ENCODE data around the gene CTPS1.

CTPS1 gene, protein sequence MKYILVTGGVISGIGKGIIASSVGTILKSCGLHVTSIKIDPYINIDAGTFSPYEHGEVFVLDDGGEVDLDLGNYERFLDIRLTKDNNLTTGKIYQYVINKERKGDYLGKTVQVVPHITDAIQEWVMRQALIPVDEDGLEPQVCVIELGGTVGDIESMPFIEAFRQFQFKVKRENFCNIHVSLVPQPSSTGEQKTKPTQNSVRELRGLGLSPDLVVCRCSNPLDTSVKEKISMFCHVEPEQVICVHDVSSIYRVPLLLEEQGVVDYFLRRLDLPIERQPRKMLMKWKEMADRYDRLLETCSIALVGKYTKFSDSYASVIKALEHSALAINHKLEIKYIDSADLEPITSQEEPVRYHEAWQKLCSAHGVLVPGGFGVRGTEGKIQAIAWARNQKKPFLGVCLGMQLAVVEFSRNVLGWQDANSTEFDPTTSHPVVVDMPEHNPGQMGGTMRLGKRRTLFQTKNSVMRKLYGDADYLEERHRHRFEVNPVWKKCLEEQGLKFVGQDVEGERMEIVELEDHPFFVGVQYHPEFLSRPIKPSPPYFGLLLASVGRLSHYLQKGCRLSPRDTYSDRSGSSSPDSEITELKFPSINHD

DNA sequence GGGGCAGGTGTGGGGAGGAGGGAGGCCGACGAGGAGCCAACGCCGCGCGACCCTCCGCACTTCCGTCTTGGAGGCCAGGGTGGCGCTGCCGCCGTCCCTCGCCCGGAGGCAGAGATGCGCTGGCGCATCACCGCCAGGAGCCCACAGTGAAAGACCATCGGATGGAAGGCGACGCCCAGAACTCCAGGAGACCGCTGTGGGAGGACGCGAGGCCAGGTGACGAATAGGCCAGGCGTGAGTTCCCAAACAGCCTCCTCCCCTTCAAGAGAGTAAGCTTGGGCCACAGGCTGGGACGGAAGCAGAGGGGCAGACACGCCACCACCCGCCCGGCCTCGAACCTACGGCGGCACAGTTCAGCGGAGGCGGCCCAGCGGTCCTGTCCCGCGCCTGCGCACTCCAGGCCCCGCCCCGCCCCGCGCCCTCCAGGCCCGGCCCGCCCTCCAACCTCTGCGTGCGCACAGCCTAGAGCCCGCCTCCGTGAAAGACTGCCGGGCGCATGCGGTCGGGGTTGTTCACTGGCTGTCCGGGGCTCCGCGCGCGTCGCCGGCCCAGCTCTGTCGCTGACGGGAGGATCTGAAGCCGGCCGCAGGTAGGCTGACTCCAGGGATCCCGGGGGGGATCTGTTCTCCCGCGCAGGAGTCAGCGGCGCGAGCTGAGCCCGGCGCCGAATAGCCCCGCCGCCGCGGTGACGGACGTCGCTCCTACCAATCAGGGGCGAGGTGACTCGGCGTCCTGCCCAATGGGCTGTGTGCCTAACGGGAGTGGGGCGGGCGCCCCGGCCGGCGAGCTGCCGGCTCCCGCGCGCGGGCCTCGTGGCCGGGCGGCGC, at the start of gene CTPS1:
TSS of gene CTPS1 (plus strand) at position 456 of the 827 bp plus-strand sequence. CDS start 3,595 bp downstream, outside the sequence.
- FAIRE-seq = no peak

DNA sequence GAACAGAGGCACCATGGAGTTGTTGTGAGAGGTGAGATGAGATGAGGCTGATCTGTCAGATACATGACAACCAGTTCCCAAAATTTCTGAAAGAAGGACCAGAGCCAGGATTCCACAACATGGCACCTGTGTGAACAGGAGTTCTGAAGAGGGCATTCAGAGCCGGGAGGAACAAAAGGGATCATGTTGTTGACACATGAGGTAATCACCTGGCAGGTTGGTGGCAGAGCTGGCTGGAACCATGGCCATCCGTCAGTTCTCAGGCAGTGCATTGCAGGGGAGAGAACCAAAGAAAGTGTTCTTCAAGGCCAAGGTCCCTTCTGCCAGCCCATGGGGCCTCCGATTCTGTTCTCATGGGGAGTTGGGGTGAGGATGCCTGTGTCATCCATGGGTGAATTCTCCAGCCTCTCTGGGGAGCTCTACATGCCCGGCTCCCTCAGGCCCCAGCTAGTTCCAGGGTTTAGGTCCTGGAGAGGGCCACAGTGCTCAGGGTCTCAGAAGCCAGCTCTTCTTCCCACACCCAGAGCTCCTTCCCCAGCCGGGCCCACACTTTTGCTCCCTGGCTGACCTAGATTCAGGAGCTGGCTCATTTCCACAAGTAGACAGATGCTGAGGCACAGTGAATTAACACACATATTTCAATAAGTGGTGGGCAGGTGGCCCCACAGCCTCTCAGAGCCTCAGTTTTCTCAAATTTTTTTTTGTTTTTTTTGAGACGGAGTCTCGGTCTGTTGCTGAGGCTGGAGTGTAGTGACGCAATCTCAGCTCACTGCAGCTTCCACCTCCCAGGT, 49.1 kb upstream of the CTPS1 start:
- no peak for FAIRE-seq

DNA sequence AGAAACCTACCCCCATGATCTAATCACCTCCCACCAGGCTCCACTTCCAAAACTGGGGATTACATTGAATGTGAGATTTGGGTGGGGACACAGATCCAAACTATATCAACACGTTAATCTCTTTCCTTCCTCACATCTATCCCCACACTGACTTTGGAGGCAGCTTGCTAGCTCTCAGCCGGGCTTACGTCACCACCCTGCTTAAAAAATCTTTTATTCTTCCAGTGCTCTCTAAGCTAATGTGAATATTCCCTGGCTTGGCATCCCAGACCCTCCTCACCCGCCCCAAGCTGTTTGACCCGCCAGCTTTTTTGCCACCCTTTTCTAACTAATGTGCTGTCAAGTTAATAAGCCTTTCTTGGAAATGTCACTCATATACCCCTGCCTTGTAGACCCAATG, 47.9 kb upstream of the CTPS1 start:
- FAIRE-seq = no peak

DNA sequence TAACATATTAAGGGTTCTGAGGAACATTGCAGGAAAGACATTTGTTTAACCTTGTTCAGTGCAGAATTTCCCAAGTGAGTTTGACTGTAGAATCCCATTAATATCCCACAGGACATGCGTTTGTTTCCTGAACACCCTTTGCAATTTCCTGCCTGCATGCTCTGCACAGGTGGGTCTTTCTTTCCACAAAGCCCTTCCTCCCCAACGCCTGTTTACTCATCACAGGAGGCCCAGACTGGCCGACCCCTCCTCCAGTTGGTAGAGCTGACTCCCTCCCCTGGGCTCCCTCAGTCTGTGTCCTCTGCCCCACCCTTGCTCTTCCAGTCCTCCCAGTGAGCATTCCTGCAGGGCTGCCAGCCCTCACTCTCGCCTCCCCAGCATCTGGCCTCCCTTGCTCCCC, 47.5 kb upstream of the CTPS1 start:
- FAIRE-seq = no peak

DNA sequence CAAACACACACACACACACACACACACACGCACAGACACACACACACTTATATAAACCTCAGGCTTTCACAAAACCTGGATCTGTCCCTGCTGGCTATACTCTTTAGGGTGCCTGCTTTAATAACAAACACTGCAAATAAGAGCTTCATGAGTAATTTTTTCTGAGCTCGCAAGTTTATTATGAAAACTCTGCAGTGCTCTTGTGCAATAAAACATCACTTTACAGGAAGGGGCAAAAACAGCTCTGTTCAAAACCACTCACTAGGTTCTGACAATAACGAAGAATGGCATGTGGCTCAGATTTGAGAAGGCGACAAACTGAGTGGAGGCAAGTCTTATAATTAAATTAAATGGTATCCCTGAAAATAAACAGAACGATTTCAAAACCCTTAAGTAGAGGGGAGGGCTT, 42.6 kb upstream of the CTPS1 start:
- no peak for FAIRE-seq

DNA sequence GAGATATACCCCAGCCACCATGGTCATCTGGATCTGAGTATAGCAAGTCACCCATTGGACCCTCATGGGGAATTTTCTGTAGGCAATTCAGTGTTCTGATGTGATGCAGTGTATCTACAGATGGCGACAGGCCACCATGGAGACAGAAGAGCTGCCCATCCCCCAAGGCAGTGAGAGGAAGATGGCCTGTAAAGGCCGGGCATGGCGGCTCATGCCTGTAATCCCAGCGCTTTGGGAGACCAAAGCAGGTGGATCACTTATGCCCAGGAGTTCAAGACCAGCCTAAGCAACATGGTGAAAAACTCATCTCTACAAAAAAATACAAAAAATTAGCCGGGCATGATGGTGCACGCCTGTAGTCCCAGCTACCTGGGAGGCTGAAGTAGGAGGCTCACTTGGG, 41.1 kb upstream of the CTPS1 start:
- FAIRE-seq = no peak

DNA sequence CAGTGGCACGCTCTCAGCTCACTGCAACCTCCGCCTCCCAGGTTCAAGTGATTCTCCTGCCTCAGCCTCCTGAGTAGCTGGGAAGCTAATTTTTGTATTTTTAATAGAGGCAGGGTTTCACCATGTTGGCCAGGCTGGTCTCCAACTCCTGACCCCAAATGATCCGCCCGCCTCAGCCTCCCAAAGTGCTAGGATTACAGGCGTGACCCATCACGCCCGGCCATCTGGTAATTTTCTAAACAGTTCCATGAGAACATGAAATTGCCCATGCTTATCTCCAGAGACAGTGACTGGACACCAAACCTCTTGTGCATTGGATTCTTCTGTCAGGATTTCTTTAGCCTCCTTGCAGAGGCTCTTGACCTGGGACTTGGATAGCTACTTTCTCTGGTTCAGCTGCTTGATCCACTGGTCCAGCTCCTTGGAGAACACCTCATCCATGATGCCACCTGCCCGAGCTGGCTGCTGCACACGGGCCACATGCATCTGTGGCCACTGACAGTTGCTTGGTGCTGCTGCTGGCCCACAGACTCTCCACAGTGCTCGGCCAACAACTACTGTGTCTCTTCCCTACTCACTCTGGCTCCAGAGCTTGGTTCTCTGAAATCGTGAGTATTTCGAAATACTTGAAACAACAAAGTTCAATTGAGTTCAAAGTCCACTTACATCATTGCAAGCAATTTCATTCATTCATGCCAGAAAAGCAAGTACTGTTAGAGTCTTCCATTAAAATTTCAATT, 40.0 kb upstream of the CTPS1 start:
- FAIRE-seq = no peak

DNA sequence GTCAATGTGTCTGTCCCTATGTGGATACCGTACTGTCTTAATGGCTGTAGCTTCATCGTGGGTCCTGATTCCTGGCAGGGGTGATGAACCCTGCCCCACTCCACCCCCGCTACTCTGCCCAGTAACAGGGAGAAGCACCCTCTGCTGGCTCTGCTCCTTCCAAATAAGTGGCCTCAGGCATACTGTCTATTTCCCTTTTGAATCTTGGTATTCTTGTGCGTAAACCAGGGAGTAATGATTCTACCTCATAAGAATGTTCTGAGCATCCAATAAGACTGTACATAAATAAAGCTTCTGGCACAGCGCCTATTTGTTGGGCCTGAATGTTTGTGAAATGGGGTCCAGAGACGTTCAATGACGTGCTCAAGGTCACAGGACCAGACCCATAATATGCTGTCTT, 35.2 kb upstream of the CTPS1 start:
- no peak for FAIRE-seq

DNA sequence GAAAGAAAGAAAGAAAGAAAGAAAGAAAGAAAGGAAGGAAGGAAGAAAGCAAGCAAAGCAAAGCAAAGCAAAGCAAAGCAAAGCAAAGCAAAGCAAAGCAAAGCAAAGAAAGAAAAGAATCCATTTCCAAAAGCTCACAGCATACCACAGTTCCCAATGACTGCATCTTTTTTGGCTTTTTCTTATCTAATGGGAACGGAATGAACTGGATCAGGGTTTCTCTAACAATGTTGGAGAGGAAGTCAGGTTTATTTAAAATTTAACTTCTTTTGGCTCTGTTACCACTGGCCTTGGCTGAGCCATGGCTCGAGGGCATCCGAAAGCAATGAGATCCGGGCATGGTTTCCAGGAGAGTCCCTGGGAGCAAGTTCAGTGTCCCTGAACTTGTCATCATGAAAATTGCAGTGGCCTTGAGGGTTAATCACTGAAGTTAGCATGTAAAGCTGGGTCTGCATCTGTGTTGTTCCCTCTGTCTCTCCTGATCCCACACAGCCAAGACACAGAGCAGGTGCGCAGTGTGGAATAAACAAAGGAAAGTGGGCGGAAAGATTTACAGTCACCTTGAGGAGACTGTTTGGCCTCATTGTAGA, 34.6 kb upstream of the CTPS1 start:
- no peak for FAIRE-seq

DNA sequence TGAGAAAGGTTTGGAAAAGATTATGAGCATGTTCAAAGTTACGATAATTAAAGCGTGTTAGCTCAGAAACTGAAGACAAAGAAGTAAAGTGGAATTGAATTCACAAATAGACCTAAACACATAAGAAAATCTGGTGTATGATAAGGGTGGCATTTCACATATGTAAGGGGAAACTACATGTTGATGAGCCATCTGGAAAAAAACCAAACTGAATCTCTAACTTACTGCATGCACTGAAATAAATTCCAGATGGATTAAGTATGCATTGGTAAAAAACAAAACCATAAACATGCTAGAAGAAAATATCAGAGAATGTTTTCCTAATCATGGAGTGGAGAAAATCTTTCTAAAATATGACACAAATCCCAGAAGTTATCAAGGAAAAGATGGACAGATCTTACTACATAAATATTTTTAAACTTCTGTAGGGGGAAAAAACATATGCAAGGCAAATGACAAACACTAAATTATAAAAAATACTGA, 34.0 kb upstream of the CTPS1 start:
- FAIRE-seq = no peak

DNA sequence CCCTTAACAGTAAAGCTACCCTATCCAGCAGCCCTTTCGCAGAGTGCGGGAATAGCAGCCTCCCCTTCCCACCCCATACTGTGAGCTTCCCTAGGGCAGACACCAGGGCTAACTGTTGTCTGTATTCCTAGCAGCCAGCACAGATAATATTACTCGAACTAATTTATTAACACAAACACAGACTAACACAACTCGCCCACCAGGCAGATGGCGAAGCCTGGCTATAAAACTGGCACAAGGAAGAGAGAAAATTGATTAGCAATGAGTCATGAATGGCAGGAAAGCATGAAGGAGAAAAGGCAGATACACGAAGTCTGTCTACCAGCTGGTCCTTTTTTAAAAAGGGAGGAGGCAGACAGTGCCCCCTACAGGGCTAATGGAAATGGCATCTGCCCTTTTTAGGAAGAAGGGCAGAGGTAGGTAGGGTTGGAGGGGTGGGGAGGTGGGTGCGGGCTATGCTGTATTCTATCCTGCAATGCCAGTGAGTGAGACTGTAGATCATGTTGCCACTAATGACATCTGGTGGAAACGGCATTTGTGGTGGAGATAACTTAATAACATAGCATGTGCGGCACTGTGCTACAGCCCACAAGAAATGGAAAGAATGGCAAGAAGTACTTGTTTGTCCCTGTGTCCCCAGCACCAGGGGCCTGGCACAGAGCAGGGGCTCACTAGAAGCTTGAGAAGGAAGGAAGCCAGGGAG, 30.6 kb upstream of the CTPS1 start:
- no peak for FAIRE-seq

DNA sequence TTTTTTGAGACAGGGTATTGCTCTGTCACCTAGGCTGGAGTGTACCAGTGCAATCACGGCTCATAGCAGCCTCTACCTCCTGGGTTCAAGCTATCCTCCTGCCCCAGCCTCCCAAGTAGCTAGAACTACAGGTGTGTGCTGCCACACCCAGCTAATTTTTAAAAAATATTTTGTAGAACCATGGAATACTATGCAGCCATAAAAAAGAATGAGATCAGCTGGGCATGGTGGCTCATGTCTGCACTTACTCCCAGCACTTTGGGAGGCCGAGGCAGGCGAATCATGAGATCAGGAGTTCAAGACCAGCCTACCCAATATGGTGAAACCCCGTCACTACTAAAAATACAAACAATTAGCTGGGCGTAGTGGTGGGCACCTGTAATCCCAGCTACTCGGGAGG, 29.9 kb upstream of the CTPS1 start:
- no peak for FAIRE-seq

DNA sequence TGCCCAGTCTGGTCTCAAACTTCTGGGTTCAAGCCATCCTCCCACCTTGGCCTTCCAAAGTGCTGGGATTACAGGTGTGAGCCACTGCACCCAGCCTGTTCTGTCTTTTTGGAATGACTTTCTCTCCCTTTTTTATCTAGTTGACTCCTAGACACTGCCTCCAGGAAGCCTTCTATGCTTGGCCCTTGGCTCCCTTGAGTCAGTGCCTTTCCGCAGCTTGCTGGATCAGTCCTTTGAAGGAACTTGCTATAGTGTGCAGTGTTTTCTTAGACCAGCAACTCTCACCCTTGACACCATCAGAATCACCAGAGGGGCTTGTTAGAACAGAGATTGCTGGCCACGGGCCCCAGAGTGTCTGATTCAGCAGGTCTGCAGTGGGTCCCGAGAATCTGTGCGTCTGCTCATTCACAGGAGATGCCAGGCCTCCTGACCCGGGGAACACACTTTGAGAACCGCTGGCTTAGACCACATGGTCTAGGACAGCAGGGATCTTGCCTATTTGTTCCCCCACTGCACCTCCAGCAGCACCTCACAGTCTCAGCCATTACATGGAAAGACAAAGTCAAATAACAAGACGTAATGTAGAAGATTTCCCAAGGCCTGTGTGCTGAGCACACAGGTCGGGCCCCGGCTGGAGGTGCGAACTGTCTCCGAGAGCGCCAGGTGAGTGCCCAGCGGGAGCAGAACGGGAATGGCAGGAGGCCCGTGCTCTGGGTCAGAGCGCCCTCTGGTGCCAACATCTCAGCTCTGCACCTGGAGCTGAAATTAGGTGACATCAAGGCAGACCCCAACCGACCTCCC, 27.4 kb upstream of the CTPS1 start:
- no peak for FAIRE-seq

DNA sequence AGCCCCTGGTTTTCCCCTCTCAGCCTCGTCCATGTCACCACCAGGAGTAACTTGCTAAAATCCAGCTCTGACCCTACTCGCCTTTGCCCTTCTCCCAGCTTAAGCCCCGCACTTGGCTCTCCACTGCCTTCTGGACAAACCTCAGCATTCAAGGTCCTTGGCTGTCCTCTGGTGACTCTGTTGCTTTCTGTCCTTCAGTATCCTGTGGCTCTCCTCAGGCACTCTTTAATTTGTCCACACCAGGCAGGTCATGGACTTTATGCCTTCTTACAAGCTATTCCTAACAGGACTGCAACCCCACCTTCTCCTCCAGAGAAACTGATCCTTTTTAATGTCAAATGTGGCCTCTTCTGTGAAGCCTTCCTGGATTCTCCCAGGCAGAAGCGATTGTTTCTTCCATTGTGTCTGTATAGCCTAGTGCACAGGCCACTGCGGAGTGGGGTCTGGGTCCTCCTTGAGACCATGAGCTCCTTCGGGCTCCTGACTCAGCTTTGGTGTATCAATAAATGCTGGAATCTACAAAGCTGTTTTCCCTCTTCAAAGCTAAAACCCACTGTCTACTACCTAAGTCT, 26.7 kb upstream of the CTPS1 start:
- no peak for FAIRE-seq

DNA sequence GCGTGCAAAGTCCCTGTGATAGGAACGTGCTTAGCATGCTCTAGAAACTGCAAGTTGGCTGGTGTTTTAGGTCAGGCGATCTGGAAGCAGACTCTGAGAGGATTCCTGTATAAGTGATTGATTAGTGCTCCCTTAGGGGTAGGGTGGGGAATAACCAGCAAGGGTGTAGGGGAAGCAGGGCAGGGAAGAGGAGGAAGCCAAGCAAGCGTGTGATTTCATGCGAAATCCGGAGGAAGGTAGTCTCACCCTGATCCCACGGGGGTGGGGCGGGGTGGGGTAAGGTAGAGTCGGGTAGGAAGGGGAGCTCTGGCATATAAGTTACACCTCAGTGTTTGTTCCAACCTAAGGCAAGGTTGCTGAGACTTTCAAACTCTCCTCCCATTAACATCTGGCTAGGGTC, 24.9 kb upstream of the CTPS1 start:
- FAIRE-seq = no peak

DNA sequence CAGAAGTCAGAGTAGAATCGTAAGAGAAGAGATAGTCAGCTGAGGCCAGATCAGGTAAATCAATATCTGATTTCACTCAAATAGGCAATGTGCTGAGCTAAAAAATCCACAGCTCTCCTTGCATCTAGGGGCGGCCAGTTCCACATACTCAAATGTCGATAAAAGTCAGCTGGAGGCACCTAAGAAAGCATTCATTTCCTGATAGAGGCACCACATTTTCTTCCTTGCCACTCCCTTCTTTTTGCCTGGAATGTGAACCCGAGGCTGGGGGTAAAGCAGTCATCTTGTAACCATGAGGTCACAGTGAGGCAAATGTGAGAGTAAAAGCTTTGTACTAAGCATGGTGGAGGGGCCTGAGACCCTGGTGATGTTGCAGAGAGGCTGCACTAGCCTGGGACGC, 24.2 kb upstream of the CTPS1 start:
- no peak for FAIRE-seq

DNA sequence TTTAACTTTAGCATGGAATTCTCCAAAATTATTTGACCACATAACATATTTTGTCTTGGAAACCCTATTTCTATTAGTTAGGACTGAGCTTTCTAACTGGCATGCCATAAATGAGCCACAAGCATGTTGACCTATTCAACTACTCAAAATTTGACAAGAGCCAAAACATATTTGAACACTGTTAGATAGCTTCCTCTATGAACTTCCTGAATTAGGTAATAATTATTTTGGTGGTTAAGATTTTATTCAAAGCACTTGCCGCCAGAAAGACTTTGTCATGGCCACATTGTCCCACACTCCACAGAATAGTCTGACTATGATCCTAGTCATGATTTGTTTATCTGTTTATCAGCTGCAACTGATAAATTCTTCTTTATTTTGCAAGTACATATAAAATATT, 23.1 kb upstream of the CTPS1 start:
- no peak for FAIRE-seq

DNA sequence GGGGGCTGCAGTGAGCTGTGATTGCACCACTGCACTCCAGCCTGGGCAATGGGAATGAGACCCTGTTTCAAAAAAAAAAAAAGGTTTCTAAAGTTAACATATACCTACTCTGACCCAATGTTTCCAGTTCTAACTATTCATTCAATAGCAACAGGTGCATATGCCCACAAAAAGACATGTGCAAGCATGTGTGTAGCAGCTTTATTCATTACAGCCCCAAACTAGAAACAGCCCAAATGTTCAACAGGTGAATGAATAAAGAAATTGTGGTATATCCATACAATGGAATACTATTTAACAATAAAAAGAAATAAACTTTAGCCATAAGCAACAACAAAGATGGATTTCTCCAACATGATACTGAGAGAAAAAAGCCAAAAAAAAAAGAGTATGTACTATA, 21.3 kb upstream of the CTPS1 start:
- no peak for FAIRE-seq

DNA sequence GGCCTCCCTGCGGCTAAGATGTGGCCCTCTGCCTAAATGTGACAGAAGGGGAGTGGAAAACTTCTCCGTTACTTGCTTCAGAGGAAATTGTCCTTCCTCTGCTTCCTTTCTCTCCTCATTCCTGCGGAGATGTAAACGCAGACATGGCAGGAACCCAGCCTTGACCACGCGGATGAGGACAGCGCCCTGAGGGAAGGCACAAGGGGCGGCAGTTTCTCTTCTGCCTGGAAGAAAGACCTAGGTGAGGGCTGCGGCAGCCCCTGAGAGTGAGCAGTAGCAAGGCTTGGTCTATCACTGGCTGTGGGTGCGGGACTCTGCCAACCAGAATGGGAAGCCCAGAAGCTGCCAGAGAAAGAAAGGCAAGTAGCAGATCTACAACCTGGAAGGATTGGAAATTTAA, 14.0 kb upstream of the CTPS1 start:
- no peak for FAIRE-seq

DNA sequence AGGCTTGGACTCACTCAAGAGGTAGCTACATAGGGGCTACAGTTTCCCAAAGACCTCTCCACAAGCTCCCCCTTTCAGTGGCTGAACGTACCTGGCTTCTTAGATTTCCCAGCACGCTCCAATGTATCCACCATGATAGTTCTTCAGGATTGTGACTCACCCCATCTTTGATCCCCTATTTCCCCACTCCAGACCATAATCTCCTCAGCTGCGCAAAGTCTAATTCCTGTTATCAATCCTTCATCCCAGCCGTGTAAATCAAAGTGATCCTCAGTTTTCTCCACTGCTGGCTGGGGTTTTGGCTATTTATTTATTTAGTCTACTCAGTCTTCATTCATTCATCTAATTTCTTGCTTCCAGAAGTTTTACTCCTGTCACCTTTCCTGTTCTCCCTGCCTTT, 13.1 kb upstream of the CTPS1 start:
- no peak for FAIRE-seq
